Pancreas (tissue), 10 donors: ENCODE measurements around the gene LMF1. TPM values are rescaled to one million over a fixed set of nuclear protein-coding genes. Genes with fewer than 3 reads are reported as not detected.

Source experiments
- ATAC-seq, 4 donors: fragments of 200-7000 bp; cut with Tn5 transposase; one replicate each; pipeline versions ENCODE4 v1.8.0 to v1.9.1; 2020; ENCODE audit warnings: mild to moderate bottlenecking in 4 of 4, moderate library complexity in 4 of 4
- DNase-seq, 6 donors: peaks; one replicate each; pipeline ENCODE4 v3.0.0-alpha.2; 2020
- FAIRE-seq: peaks from 2 replicates; lab custom pipeline; 2012; peaks lifted over from hg19 to GRCh38; lab: Jason Lieb, UNC
- H3K27ac ChIP-seq, 4 donors: fragments of 200-600 bp; sonication (generic); 1 replicate in 3 of 4; 2 replicates in 1 of 4; pipeline versions ENCODE4 v1.5.0 to v1.8.0; 2020
- H3K27me3 ChIP-seq, 4 donors: fragments of 200-600 bp; one replicate each; pipeline ENCODE4 v1.8.0; 2021
- H3K36me3 ChIP-seq, 3 donors: fragments of 200-600 bp; sonication (generic) in 1 of 3; one replicate each; pipeline versions ENCODE4 v1.5.0 to v1.8.0; 2020 to 2021
- H3K4me1 ChIP-seq, 3 donors: fragments of 200-600 bp; one replicate each; pipeline ENCODE4 v1.8.0; 2021
- H3K4me3 ChIP-seq, 4 donors: fragments of 200-600 bp; sonication (generic) in 2 of 4; one replicate each; pipeline versions ENCODE4 v1.5.0 to v1.8.0; 2020 to 2021
- H3K9me3 ChIP-seq, 4 donors: fragments of 200-600 bp; one replicate each; pipeline ENCODE4 v1.8.0; 2021
- WGBS, 2 donors: extraction: QIAGEN DNeasy Blood & Tissue Kit; methylation state at CpG; one replicate each; pipeline ENCODE4 v1.1.7; 2013; 5-methylcytosine and 5-hydroxymethylcytosine counted together
- intact Hi-C, 3 donors: fragments of 100-400 bp; cut with DNase I; formaldehyde crosslinking; loops; one replicate each; pipeline versions ENCODE4 v1.11.1 to v1.14.2; 2022
- polyA plus RNA-seq, 2 donors: library from polyadenylated mRNA; stranded (reverse); fragments of 200-250 nt; gene quantifications; one replicate each; pipeline ENCODE4 v1.2.3, GENCODE V29; 2013
- total RNA-seq, 6 donors: library from RNA; stranded (reverse); fragmentation: NEBNext Ultra II Directional in 4 of 6; extraction: Animal tissue kit (Norgen Biotek cat#: 25700) in 4 of 6; gene quantifications; one replicate each; pipeline versions ENCODE4 v1.2.1 to v1.2.4, GENCODE V29; 2021 to 2023
- TF ChIP-seq, protein P1 (sequence below), 4 donors: fragments of 200-600 bp; sonication (generic) in 3 of 4; IDR thresholded peaks; one replicate each; pipeline versions ENCODE4 v1.5.0 to v1.8.0; 2021; ENCODE audit warnings: antibody characterized with exemption in 4 of 4
- donor health status: healthy with polysubstance abuse.
- donor health status: DM: no; HTN: no; CAD: no; lungs with moderate emphysema.
- donor health status: DM: no; HTN: no; CAD: no.
- donor health status: control.
- donor health status: control.
- donor health status: Bipolar disorder and iron deficiency.
- donor health status: DM: yes; HTN: yes; CAD: no.
- donor health status: DM: no; HTN: no; CAD: no.
- donor health status: DM: no; HTN: no; CAD: no.
- donor health status: DM: yes; HTN: yes; CAD: no.

LMF1 gene
- total and polyA plus RNA-seq, 8 donors, result 9.3 to 64.6 (median 15.7) TPM

DNA sequence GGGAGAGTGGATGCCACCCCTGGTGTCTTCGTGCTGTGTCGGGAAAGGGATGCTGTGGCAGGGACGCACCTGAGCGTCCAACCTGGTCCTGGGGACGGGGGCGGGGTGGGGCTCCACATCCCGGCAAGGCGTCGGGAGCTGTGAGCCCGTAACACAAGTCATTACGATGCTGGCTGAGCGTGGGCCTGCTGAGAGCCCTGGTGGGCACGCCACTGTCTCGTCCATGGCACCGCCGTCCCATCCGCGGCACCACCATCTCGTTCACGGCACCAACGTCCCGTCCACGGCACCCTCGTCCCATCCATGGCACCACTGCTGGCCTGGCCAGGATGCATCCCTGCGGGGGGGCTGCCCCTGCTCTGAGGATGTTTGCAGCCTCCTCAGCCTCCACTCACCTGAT lies 146.2 kb downstream of the LMF1 start:
- Histone ChIP-seq H3K9me3 (no peaks in the 10 kb centered on the region), H3K27ac (no peak overlapping the region), H3K27me3 (no peaks in the 10 kb centered on the region), H3K4me1 (no peaks in the 10 kb centered on the region), H3K4me3 (no peak overlapping the region), H3K36me3 (no peaks in the 10 kb centered on the region)
- 75 to 78% methylated on average over 25 of the region's 25 CpGs for WGBS, 2 donors
- intact Hi-C loops, result no loop called here
- TF ChIP-seq, protein P1, sequence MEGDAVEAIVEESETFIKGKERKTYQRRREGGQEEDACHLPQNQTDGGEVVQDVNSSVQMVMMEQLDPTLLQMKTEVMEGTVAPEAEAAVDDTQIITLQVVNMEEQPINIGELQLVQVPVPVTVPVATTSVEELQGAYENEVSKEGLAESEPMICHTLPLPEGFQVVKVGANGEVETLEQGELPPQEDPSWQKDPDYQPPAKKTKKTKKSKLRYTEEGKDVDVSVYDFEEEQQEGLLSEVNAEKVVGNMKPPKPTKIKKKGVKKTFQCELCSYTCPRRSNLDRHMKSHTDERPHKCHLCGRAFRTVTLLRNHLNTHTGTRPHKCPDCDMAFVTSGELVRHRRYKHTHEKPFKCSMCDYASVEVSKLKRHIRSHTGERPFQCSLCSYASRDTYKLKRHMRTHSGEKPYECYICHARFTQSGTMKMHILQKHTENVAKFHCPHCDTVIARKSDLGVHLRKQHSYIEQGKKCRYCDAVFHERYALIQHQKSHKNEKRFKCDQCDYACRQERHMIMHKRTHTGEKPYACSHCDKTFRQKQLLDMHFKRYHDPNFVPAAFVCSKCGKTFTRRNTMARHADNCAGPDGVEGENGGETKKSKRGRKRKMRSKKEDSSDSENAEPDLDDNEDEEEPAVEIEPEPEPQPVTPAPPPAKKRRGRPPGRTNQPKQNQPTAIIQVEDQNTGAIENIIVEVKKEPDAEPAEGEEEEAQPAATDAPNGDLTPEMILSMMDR (IDR thresholded peaks at IDR 0.05), result no peak
- DNase-seq, result no peak
- FAIRE-seq, result no peak
- ATAC-seq, result no peak

- Histone ChIP-seq H3K36me3 (no peaks in the 10 kb centered on the region), H3K4me3 (no peak overlapping the region), H3K27ac (no peak overlapping the region), H3K27me3 (no peaks in the 10 kb centered on the region), H3K4me1 (no peaks in the 10 kb centered on the region), H3K9me3 (no peaks in the 10 kb centered on the region)
- 68 to 78% methylated on average over 22 of the region's 22 CpGs for WGBS, 2 donors
- TF ChIP-seq, protein P1 (IDR thresholded peaks at IDR 0.05), result no peak
- DNase-seq (peak in 1 of 6 donors; percentile 80), ATAC-seq (no peak), FAIRE-seq (no peak)
- intact Hi-C loops, result no loop called here
Observed at GRCh38 chr16:824194-824593, 146.6 kb downstream of the LMF1 start.

- TF ChIP-seq, protein P1 (IDR thresholded peaks at IDR 0.05), result no peak
- 75 to 78% methylated on average over 9 of the region's 9 CpGs for WGBS, 2 donors
- Histone ChIP-seq H3K27me3 (no peaks in the 10 kb centered on the region), H3K36me3 (no peaks in the 10 kb centered on the region), H3K9me3 (no peaks in the 10 kb centered on the region), H3K27ac (no peak overlapping the region), H3K4me3 (no peak overlapping the region), H3K4me1 (no peaks in the 10 kb centered on the region)
- intact Hi-C loops, result no loop called here
- FAIRE-seq, result no peak
- ATAC-seq, result no peak
- no peak for DNase-seq
Observed at GRCh38 chr16:822909-823297, 147.9 kb downstream of the LMF1 start.

GRCh38 chr16:822174-822908 lies 148.4 kb downstream of the LMF1 start:
- ATAC-seq (no peak), DNase-seq (no peak), FAIRE-seq (no peak)
- Histone ChIP-seq H3K4me3 (no peak overlapping the region), H3K27ac (no peak overlapping the region), H3K36me3 (no peaks in the 10 kb centered on the region), H3K4me1 (no peaks in the 10 kb centered on the region), H3K27me3 (no peaks in the 10 kb centered on the region), H3K9me3 (no peaks in the 10 kb centered on the region)
- WGBS, 2 donors, result 58 to 63% methylated on average over 21 of the region's 21 CpGs
- intact Hi-C loops, result no loop called here
- TF ChIP-seq, protein P1 (IDR thresholded peaks at IDR 0.05), result no peak

DNA sequence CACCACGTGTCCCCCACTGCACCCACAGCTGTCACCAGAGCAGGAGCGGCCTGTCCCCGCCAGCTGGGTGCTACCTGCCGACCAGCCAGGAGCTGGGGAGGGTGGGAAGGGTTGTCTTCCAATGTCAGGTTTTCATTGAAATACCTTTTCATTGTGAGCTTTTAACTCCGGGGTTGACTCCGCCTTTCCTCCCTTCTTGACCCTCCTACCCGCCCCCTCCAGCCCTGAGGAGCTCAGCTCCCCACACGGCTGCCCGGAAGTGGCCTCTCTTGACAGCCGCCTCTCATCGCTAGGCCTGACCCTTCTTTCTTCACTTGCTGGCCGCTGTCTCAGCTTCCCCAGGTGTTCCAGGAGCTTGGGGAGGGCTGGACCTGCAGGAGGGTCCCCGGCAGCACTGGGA lies 149.0 kb downstream of the LMF1 start:
- intact Hi-C loops, result no loop called here
- no peak overlapping the region for H3K4me3 ChIP-seq
- no peak for DNase-seq
- no peak for ATAC-seq
- no peaks in the 10 kb centered on the region for H3K36me3 ChIP-seq
- FAIRE-seq, result no peak
- no peak overlapping the region for H3K27ac ChIP-seq
- no peaks in the 10 kb centered on the region for H3K27me3 ChIP-seq
- H3K9me3 ChIP-seq, result no peaks in the 10 kb centered on the region
- 47 to 56% methylated on average over 13 of the region's 13 CpGs for WGBS, 2 donors
- H3K4me1 ChIP-seq, result no peaks in the 10 kb centered on the region
- TF ChIP-seq, protein P1 (IDR thresholded peaks at IDR 0.05), result no peak
